ENCODE measurements around the gene FSTL4. TPM values are rescaled to one million over a fixed set of nuclear protein-coding genes. Genes with fewer than 3 reads are reported as not detected.

FSTL4 gene
- total and polyA plus RNA-seq, 8 donors: 0.11 to 2.9 (median 0.22) TPM

DNA sequence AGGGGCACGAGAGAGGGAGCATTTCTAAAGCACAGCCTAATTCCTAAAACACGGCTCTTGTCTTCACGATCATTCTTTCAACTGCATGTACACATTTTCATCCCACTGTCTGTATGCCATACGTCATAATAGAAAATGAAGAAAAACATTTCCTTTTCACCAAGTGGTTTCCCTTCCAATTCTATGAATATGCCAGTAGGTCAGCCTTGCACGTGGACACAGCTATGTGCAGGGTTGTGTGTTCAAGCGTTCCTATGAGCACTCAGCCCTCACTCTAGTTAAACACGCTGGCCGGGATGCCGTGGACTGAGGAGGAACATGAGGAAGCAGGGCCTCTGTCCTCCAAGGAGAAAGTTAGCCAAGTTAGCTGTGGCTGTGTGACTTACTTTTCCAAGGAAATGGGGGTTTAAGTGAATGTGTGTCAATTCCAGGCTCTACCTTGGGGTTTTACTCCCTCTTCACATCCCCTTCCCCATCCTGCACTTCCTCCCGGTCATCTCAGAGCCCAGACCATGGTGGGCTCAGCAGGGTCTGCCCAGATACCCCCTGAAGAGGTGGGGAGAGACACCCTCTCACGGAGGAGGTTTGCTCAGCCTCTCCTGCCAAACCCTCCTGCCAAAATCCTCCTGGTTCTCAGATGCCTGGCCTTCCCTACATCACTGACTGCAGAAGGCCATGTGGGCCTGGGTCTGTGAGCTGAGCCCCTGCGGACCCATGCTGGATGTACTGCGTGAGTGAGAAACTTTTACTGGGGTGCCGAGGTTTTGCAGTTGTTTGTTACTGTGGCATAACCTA, 230.6 kb downstream of the FSTL4 start:
- no peak for DNase-seq
- H3K4me1 ChIP-seq: no peaks in the 10 kb centered on the region
- ATAC-seq: no peak
- peaks cover 0 to 15% of the 10 kb centered on the region in 2 donors for H3K9me3 ChIP-seq
- TF ChIP-seq CTCF (IDR thresholded peaks at IDR 0.05): no peak
- no peak overlapping the region for H3K4me3 ChIP-seq
- H3K27ac ChIP-seq: no peak overlapping the region
- H3K27me3 ChIP-seq: peaks cover 0 to 5% of the 10 kb centered on the region in 2 donors
- intact Hi-C loops (cut with DNase I): no loop called here
- H3K36me3 ChIP-seq: no peaks in the 10 kb centered on the region

DNA sequence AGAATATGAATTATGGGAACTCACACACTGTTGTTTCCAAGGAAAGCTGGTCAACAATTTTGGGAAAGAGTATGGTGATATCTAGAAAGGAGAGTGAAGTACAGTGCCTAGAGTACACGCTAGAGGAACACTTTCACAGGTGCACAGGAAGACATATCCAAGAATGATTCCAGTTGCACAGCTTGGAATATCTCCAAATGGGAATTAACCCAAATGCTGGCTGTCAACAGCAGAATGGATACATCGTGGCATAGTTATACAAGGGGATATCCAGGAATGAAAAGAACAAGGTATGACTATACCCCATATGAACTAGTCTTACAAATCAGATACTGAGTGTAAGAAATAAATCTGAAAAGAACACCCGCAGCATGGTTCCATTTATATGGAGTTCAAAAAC, 231.3 kb downstream of the FSTL4 start:
- Histone ChIP-seq H3K9me3 (peaks cover 0 to 18% of the 10 kb centered on the region in 2 donors), H3K4me3 (no peak overlapping the region), H3K36me3 (no peaks in the 10 kb centered on the region), H3K27ac (no peak overlapping the region), H3K4me1 (no peaks in the 10 kb centered on the region), H3K27me3 (peaks cover 0 to 5% of the 10 kb centered on the region in 2 donors)
- DNase-seq (no peak), ATAC-seq (no peak)
- no peak for TF ChIP-seq CTCF (IDR thresholded peaks at IDR 0.05)
- intact Hi-C loops (cut with DNase I): no loop called here

GRCh38 chr5:133377736-133378135, 234.6 kb downstream of the FSTL4 start:
- no peak overlapping the region for H3K4me3 ChIP-seq
- no peak for TF ChIP-seq CTCF (IDR thresholded peaks at IDR 0.05)
- intact Hi-C loops (cut with DNase I): no loop called here

DNA sequence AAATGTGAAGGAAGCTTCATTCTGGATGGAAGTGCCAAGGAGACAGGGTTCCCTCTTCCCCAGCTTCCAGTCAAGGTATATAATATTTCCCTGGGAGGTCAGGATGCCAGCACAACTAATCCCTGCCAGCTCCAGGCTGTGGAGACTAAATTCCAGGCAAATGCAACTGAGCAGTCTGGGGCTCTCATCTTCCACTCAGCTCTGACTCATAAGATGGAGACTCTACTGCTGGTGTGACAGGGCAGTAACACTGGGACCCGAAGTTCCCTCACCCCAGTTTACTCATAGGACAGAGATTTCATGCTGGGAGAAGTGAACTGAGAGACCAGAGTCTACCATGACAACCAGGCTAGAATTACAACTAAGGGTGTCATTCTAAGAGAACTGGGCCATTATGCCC, 235.4 kb downstream of the FSTL4 start:
- no peak for ATAC-seq
- intact Hi-C loops (cut with DNase I): no loop called here
- peaks cover 0 to 3% of the 10 kb centered on the region in 2 donors for H3K27me3 ChIP-seq

More at GRCh38 chr5:133377736-133378135, 234.6 kb downstream of the FSTL4 start:
- H3K4me1 ChIP-seq: no peaks in the 10 kb centered on the region
- H3K27ac ChIP-seq: no peak overlapping the region
- H3K27me3 ChIP-seq: peaks cover 0 to 5% of the 10 kb centered on the region in 2 donors
- no peaks in the 10 kb centered on the region for H3K36me3 ChIP-seq
- ATAC-seq: no peak
- no peak for DNase-seq
- H3K9me3 ChIP-seq: peaks cover 0 to 18% of the 10 kb centered on the region in 2 donors

More for the DNA sequence above, 235.4 kb downstream of the FSTL4 start:
- Histone ChIP-seq H3K4me3 (no peak overlapping the region), H3K4me1 (no peaks in the 10 kb centered on the region), H3K36me3 (no peaks in the 10 kb centered on the region), H3K27ac (no peak overlapping the region), H3K9me3 (peaks cover 0 to 18% of the 10 kb centered on the region in 2 donors)
- no peak for TF ChIP-seq CTCF (IDR thresholded peaks at IDR 0.05)
- no peak for DNase-seq
